GM19240 (cell line): Measurements from ENCODE around the gene LSG1.

Experiments used
- DNase-seq: peaks from one replicate; pipeline ENCODE4 v3.0.0; 2011; ENCODE audit warnings: low spot score; ENCODE audit not compliant: insufficient read length

Gene LSG1

DNA sequence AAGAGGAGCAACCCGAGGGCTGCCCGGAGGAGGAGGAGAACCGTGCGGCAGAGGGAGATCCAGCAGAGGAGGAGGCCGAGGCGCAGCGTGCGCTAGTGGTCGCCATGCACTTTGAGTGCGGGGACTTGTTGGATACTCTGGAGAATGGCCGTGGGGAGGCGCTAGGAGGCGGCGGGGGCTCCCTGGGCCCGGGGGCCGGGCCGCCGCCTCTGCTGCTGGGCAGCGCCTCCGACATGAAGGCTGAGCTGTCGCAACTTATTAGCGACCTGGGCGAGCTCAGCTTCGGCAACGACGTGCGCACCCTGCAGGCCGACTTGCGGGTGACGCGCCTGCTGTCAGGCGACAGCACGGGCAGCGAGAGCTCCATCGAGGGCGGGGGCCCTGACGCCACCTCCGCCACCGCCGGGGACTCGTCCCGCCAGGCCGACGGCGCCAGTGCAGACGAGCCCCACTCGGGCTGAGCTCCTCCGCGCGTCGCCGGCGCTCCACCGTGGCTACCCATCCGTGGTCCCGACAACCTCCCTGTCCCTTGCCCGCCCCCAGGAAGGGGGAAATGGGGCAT, 15.7 kb upstream of the LSG1 start:
- peak; percentile 53 for DNase-seq

DNA sequence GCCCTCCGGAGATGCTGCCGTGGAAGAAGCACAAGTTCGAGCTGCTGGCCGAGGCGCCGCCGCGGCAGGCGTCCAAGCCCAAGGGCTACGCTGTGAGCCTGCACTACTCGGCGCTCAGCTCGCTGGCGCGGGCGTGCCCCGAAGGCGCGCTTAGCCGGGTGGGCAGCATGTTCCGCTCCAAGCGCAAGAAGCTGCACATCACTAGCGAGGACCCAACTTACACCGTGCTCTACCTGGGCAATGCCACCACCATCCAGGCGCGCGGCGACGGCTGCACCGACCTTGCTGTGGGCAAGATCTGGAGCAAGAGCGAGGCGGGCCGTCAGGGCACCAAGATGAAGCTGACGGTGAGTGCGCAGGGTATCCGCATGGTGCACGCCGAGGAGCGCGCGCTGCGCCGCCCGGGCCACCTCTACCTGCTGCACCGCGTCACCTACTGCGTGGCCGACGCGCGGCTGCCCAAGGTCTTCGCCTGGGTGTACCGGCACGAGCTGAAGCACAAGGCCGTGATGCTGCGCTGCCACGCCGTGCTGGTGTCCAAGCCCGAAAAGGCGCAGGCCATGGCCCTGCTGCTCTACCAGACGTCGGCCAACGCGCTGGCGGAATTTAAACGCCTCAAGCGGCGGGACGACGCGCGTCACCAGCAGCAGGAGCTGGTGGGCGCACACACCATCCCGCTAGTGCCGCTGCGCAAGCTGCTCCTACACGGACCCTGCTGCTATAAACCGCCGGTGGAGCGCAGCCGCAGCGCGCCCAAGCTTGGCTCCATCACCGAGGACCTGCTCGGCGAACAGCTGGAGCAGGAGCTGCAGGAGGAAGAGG, 15.0 kb upstream of the LSG1 start:
- DNase-seq = no peak

DNA sequence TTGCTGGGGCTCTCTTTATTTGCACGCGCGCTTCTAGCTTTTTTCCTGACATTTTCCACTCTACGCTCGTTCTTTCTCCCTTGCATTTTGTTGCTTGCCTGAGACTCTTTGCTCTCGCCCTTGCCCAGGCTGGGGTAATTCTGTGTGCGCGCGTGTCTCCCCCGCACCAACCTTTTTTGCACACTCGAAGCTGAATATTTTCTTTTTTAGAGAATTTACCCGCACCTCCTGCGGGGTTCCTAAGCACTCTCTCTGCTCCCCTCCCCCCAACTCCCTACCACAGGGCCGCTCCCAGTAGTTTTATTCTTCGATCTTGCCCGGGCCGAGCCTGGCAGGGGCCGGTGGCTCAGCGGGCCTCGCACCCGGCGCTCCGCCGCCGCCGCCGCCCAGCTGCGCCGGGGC, 14.4 kb upstream of the LSG1 start:
- no peak for DNase-seq

DNA sequence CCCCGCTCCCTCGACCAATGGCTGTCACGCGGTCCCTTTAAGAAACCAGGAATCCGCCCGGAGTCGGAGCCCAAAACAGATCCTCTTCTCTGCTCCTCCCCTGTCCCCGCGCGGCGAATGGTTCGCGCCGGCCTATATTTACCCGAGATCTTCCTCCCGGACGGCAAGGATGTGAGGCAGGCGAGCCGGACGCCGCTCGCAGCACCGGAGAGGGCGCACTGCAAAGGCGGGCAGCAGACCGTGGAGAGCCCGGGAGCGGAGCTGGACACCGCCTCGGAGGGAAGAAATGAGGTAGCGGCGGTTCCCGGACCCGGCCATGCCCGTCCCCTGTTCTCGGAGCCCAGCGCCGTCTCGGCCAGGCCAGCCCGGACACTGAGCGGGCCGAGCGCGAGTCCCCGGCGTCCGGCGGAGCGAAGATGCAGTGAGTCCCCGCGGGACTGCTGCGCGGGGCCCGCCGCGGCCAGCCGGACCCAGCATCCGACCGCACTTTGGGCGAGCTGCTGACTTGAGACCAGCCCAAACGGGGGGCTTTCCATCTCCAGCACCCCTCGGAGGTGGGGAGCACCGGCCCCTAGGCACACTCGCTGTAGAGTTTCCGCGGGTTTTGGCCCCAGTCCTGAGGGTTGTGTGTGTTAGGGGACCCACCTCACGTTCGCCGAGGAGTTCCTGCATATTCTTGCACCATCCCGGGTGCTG, 13.9 kb upstream of the LSG1 start, which contains the start of gene FAM43A:
FAM43A (plus strand) TSS at position 166 of the 696 bp plus-strand sequence. CDS start 944 bp downstream, outside the sequence.
- peak; percentile 52 for DNase-seq

DNA sequence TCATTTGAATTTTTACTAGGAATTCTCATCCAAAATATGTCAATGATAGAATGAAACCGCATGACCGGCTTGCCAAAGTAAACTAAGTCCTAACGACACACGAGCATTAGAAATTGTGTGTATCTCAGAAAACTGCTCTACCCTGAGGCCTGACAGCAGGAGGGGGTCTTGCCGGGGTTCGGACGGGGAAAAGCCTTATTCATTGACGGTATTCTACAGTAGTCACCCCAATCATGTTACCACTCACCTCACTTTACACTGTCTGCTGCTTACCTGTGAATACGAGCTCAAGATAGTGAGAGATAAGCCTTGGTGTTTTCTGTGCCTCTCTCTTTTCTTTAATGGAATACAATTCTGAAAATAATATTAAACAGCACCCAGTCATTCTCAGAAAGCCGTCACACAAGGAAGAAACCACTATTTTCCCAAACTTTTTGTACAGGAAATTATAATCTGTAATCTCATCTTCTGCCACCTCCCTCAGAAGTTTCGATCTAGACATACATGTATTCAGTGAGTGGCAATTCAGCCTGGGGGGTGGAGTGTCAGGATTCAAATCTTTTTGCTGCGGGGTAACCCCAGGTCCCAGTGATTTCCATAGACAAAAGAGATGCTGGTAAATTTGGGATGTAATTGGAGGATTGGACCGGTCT, 13.2 kb upstream of the LSG1 start:
- no peak for DNase-seq

DNA sequence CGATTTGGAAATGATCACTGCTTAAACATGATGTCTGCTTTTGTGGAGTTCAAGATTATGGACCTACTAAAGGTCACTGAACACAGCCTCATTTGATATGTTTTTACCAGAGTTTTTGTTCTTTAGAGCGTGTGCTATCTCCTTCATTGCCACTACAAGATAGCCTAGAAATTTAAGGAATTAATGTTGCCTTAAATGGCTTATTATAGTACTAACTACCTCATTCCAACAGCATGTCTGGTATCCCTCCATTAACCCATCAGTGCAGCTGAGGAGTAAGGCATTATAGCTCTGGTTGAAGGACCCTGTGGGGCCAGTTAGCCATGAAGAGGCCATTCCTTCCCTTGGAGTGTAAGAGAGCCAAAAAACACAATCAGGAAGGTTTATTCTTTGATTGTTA, 11.4 kb upstream of the LSG1 start:
- DNase-seq = no peak

DNA sequence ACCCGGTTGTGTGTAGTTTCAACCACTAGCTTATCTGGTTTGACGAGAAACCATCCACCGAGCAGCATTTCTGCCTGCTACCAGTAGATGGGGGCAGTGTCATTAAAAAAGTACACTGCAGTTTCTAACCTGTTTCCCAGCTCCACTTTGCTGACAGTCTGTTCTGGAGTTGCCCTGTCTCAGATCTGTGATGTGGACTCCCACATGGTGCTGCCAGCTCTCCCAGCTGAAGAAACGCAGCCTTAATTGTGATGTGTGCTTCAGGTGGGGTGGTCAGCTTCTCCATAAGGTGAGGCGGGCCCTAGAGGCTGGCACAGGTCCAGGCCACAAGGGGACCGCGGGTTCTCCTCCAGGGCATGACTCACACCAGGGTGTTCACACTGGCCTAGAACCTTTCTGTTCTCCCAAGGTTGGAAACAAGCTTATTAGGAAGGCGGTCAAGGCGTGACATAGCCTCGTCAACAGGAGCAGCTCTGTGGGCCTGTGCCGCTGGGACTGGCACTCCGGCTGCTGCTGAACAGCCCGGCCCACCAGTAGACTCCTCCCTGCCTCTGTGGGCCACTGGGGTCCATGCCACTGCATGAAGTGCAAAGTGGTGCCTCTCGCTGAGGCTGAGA, 10.8 kb upstream of the LSG1 start:
- DNase-seq = peak; percentile 54

GRCh38 chr3:194682189-194682693, 10.2 kb upstream of the LSG1 start:
- no peak for DNase-seq

DNA sequence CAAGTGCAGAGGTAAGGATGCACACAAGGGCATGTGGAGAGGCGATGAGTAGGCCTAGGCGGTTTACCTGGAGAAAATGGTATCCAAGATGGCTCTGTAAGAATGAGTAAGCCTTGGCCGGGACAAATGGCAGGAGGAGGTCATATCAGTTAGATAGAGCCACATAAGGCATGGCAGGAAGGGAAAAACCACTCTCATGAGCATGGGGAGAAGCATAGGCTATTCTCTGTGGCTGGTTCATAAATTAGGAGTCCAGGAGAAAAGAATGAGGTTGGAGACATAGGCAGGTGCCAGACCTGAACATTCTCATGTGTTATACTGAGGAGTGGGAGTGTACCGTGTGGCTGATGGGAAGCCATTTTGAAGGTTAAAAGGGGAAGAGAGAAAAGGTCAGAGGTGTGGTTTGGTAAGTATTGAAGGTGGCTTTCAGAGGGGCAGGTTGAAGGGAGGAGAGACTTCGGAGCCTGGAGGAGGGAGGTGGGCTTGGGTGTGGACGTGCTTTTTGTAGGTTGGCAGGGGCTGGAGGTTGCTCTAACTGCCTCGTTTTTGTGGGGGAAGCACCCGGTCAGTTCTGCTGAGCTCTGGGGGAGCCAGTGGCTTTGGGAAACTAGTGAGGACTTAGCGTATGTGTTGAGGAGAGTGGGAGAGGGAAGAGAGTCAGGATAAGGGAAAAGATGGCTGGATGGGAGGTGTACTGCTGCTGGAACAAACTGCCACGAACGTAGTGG, 9.1 kb upstream of the LSG1 start:
- DNase-seq = no peak

GRCh38 chr3:194676471-194676870, 4.5 kb upstream of the LSG1 start:
- no peak for DNase-seq

DNA sequence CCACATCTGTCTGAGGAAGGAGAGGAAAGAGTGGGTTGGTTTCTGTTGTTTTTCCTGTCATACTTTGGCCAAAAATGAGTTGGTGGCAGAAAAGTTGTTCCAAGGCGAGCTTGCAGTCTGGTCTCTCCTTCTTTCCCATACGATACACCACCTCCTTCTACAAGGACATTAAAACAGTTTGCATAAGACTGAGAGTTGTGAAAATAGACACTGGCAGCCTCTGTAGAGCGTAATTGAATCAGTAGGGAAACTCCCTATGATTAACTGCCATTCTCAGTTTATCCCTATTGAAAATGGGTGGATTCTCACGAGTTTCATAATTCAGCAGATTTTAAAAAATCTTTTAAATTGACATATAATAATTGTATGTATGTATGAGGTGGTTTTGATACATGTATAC, 3.7 kb upstream of the LSG1 start:
- no peak for DNase-seq

GRCh38 chr3:194675081-194675640, 3.2 kb upstream of the LSG1 start:
- no peak for DNase-seq

DNA sequence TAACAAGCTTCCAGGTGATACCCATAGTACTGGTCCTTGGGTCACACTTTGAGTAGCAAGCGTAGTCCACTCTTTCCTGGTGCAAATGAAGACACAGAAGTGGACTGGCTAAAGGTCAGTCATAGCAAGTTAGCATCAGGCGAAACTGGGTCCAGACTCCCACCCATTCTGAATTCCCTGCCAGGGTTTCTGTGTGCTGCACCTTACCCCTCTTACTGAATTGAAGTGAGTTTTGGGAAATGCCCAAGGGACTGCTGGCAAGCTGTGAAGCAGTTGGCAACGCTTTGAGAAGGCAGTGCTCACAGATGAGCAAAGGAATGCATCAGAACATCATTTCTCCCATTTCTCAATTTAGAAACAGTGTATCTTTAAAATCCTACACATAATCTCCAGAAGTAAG, 1.8 kb upstream of the LSG1 start:
- DNase-seq = no peak

DNA sequence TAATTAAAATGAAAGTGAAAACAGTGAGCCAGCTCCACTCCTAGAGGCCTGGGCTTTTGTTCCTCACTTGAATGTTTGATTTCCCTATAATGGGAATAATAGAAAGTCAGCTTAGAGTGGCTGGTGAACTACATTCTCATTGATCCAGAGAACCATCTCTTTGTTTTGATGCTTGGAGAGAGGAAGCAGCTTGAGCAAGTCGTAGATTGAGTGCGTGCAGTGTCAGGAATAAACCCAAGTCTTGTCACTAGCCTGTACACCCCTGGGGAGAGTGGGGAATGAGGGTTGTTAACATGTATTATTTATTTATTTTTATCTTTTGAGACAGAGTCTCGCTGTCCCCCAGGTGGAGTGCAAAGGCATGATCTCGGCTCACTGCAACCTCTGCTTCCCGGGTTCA, 885 bp upstream of the LSG1 start:
- DNase-seq = no peak

GRCh38 chr3:194671511-194671899, 486 bp downstream of the LSG1 start:
- no peak for DNase-seq

GRCh38 chr3:194667363-194667762, 4.6 kb downstream of the LSG1 start:
- DNase-seq = no peak

DNA sequence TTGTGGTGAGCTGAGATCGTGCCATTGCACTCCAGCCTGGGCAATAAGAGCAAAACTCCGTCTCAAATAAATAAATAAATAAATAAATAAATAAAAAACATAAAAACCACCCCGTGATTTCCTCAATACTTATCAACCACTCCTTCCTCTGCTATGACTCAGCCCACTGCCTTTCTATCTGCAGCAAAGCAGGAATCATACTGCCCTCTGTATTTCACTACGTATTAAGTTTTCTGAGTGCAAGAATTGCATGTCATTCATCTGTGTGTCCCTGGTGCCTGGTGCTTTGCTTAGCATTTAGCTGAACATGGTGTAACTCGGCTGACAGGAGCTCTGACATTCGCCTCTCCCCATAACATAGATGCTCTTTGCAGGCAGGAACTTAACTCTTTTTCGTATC, 7.1 kb downstream of the LSG1 start:
- DNase-seq = no peak

GRCh38 chr3:194661946-194662345, 10.0 kb downstream of the LSG1 start:
- DNase-seq = no peak

DNA sequence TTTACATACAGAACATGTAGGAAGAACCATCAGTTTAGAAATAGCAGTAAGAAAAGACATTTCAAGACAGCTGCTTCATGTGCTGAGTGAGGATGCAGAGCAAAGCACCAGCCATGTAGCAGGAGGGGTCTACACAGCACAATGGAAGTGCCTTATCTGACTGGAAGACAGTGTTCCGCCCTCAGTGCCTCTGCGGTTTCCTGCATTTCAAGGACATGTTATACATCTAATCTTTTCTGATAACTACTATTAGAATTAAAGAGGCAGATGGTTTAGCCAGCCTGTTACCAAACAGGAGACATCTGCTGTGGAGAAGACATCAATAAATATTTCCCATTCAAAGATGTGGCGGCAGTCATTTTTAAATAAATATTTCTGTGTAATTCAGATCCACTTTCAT, 10.6 kb downstream of the LSG1 start:
- DNase-seq = no peak

DNA sequence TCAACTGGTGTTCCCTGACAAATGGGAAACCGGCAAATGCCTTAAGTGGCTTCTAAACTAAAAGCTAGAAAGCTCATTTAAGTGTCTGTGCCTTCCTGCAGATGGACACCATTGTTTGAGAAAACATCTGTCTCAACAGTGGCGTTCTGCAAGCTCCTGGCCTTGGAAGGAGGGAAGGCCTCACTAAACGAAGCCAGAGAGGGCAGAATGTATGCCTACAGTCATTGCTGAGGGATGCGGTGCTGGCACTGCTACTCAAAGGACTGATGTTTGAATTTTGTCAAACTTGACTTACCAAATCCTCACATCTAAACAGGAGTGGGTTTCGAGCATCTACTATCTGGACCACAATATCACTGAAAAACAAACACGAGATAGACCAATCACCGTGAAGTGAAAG, 12.2 kb downstream of the LSG1 start:
- DNase-seq = no peak
